Measurements from ENCODE around the gene NDUFA1.
"Not testable (repeated sequence)": the region's sequence is repeated elsewhere in the genome, so short reads cannot be mapped to it uniquely, and the experiment has no call there.

NDUFA1 gene

DNA sequence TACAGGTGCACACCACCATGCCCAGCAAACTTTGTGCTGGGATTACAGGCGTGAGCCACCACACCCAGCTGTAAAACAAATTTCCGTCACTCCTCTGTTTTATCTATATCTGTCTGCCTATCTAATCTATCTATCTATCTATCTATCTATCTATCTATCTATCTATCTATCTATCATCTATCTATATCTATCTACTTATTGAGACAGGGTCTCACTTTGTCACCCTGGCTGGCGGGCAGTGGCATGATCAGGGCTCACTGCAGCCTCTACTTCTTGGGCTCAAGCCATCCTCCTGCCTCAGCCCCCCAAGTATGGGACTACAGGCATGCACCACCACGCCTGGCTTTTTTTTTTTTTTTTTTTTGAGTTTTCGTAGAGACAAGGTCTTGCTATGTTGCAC is 44.7 kb downstream of the NDUFA1 start:
- DNase-seq, result no peak

DNA sequence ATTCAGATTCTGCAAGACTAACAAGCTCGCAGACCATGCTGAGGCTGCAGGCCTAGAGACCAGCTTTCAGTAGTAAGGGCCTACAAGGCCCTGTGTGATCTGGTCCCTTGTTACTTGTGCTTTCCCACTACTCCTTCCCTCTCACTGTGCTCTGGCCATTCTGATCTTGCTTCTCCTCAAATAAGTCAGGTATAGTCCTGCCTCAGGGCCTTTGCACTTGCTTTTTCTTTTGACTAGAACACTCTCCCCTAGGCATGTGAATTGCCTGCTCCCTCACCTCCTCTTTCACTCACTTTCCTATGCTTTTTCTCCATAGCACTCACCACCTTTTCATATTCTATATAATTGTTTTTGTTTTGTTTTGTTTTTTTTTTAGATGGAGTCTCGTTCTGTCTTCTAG is 46.2 kb downstream of the NDUFA1 start:
- DNase-seq, result no peak

DNA sequence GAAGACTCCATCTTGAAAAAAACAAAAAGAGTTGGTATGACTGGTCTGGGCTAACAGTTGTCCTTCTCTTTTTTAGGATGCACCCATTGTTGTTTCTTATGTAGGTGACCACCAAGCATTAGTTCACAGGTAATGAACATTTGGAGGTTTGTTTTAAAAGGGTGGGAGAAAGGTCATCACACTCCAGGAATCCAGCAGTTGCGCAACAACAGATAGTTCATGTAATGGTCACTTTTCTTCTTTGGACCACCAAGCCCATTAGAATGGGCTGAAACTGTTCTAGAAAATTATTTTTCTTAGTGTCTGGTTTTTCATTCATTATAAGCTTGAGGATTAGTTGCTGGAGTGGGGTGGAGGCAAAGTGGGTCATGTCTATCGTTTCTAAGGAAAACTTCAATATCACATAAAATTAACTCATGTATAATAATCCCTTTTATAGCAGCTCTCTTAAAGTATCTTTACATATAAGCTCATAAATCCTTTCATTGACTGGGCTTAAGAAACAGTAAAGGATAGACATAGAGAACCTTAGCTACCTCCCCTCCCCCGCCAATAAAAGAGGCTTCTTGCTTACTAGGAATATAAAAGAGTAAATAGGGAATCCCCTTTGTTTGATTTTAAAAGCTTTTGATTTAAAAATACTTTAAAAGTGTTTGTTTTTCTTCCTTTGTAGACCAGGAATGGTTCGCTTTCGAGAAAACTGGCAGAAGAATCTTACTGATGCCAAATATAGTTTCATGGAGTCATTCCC is 48.4 kb downstream of the NDUFA1 start:
- no peak for DNase-seq

DNA sequence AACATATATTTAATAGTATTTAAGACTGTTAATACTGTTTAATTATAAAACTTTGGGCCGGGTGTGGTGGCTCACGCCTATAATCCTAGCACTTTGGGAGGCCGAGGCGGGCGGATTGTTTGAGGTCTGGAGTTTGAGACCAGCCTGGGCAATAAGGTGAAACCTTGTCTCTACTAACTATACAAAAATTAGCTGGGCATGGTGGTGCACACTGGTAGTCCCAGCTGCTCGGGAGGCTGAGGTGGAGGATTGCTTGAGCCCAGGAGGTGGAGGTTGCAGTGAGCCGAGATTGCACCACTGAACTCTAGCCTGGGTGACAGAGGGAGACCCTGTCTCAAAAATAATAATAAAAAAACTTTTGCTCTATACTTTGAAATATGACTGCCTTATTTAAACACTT is 50.8 kb downstream of the NDUFA1 start:
- not testable (repeated sequence) for DNase-seq
